SK-N-SH (cell line): ENCODE results near the gene RPS6KA2. TPM values are rescaled to one million over a fixed set of nuclear protein-coding genes. Genes with fewer than 3 reads are reported as not detected.

Experiments used
- CTCF ChIA-PET: fragments of 300-600, 350-600 bp; formaldehyde crosslinking; extraction: SDS; loops from one replicate; lab custom pipeline; 2021; lab: Yijun Ruan, JAX
- POLR2A ChIA-PET: fragments of 350-600 bp; sonication (Branson Sonifier 250); formaldehyde crosslinking; extraction: SDS; loops from one replicate; lab custom pipeline; 2020; ENCODE audit warnings: antibody characterized with exemption, inconsistent platforms; lab: Yijun Ruan, JAX
- DNase-seq: peaks from one replicate; pipeline ENCODE4 v3.0.0; 2012
- H2AFZ ChIP-seq: fragments of 200-600 bp; sonication (generic); 2 replicates; pipeline ENCODE4 v1.8.1; 2016; ENCODE audit warnings: antibody characterized with exemption, mild to moderate bottlenecking, low read depth
- H3F3A ChIP-seq: fragments of 200-600 bp; sonication (generic); replicated peaks from 2 replicates; pipeline ENCODE3; 2016; ENCODE audit warnings: antibody characterized with exemption, mild to moderate bottlenecking; ENCODE audit not compliant: insufficient read depth
- H3K27ac ChIP-seq, 2 experiments: fragments of 200-500 bp in 1 of 2; fragments of 200-600 bp in 1 of 2; sonication (Bioruptor generic) in 1 of 2; sonication (generic), shearing (Covaris generic) in 1 of 2; 2 replicates each; pipeline versions ENCODE4 v1.5.1 to v1.6.1; 2014 to 2016; ENCODE audit warnings: low read depth in 2 of 2, inconsistent platforms in 1 of 2, low read length in 1 of 2, mild to moderate bottlenecking in 1 of 2, mixed read lengths in 1 of 2
- H3K27me3 ChIP-seq: fragments of 200-600 bp; sonication (generic), shearing (Covaris generic); 2 replicates; pipeline ENCODE4 v1.6.1; 2016; ENCODE audit warnings: mixed run types; ENCODE audit not compliant: insufficient read depth
- H3K36me3 ChIP-seq, 2 experiments: fragments of 200-500 bp in 1 of 2; fragments of 200-600 bp in 1 of 2; sonication (Bioruptor generic) in 1 of 2; sonication (generic) in 1 of 2; replicated peaks in 1 of 2; 2 replicates each; pipeline versions ENCODE3 to v1.5.1; 2014 to 2016; ENCODE audit warnings: low read length in 1 of 2, mild to moderate bottlenecking in 1 of 2; ENCODE audit not compliant: insufficient read depth in 2 of 2, control insufficient read depth in 1 of 2
- H3K4me1 ChIP-seq, 2 experiments: fragments of 200-500 bp in 1 of 2; fragments of 200-600 bp in 1 of 2; sonication (Bioruptor generic) in 1 of 2; sonication (generic), shearing (Covaris generic) in 1 of 2; 2 replicates each; pipeline versions ENCODE4 v1.5.1 to v1.6.1; 2014 to 2016; ENCODE audit warnings: low read depth in 1 of 2, low read length in 1 of 2, mixed run types in 1 of 2; ENCODE audit not compliant: insufficient read depth in 2 of 2, control insufficient read depth in 1 of 2
- H3K4me2 ChIP-seq: fragments of 200-600 bp; sonication (generic), shearing (Covaris generic); 2 replicates; pipeline ENCODE4 v1.6.1; 2017; ENCODE audit warnings: mixed run types
- H3K4me3 ChIP-seq, 2 experiments: fragments of 200-500 bp in 1 of 2; fragments of 200-600 bp in 1 of 2; sonication (Bioruptor generic) in 1 of 2; sonication (generic), shearing (Covaris generic) in 1 of 2; 2 replicates each; pipeline versions ENCODE4 v1.5.1 to v1.8.1; 2014 to 2016; ENCODE audit warnings: low read depth in 2 of 2, inconsistent platforms in 1 of 2, low read length in 1 of 2, mild to moderate bottlenecking in 1 of 2, mixed read lengths in 1 of 2, moderate library complexity in 1 of 2
- H3K79me2 ChIP-seq: fragments of 200-600 bp; sonication (generic); 2 replicates; pipeline ENCODE4 v1.8.1; 2017; ENCODE audit warnings: mild to moderate bottlenecking; ENCODE audit not compliant: insufficient read depth
- H3K9ac ChIP-seq: fragments of 200-600 bp; sonication (generic); 2 replicates; pipeline ENCODE4 v1.6.1; 2017; ENCODE audit warnings: mixed run types
- H3K9me2 ChIP-seq: fragments of 200-600 bp; sonication (generic); 2 replicates; pipeline ENCODE4 v1.6.1; 2017; ENCODE audit warnings: mixed run types
- H3K9me3 ChIP-seq: fragments of 200-600 bp; sonication (generic); 2 replicates; pipeline ENCODE4 v1.6.1; 2017; ENCODE audit warnings: mixed run types, mild to moderate bottlenecking, moderate library complexity
- H4K20me1 ChIP-seq: fragments of 200-600 bp; sonication (generic); 2 replicates; pipeline ENCODE4 v1.6.1; 2017; ENCODE audit warnings: mild to moderate bottlenecking, mixed run types; ENCODE audit not compliant: insufficient read depth
- CHD2 ChIP-seq: fragments of 150-350 bp; IDR thresholded peaks from 2 replicates; pipeline ENCODE4 v1.6.1; 2018; ENCODE audit warnings: low read length; ENCODE audit not compliant: partially characterized antibody
- CTCF ChIP-seq: fragments of 200-600 bp; sonication (generic); IDR thresholded peaks from 2 replicates; pipeline ENCODE4 v1.6.1; 2017; ENCODE audit warnings: antibody characterized with exemption, mild to moderate bottlenecking, moderate library complexity
- FOSL2 ChIP-seq: IDR thresholded peaks from 2 replicates; pipeline ENCODE4 v1.4.0; 2012; ENCODE audit warnings: low read depth, mild to moderate bottlenecking, moderate library complexity, borderline replicate concordance
- FOXM1 ChIP-seq: IDR thresholded peaks from 2 replicates; pipeline ENCODE4 v1.4.0; 2012; ENCODE audit warnings: low read depth, mild to moderate bottlenecking
- GATA2 ChIP-seq: sonication (generic); formaldehyde crosslinking; IDR thresholded peaks from 2 replicates; pipeline ENCODE4 v1.5.0; 2020; ENCODE audit warnings: mild to moderate bottlenecking, missing genetic modification reagents
- IRF3 ChIP-seq: fragments of 150-350 bp; IDR thresholded peaks from 2 replicates; pipeline ENCODE4 v1.6.1; 2016; ENCODE audit warnings: mild to moderate bottlenecking, low read depth, low read length
- JUND ChIP-seq: IDR thresholded peaks from 2 replicates; pipeline ENCODE4 v1.4.0; 2012
- MEF2A ChIP-seq: IDR thresholded peaks from 2 replicates; pipeline ENCODE4 v1.4.0; 2012; ENCODE audit warnings: low read depth, borderline replicate concordance
- MXI1 ChIP-seq: IDR thresholded peaks from 2 replicates; pipeline ENCODE4 v1.6.1; 2012; ENCODE audit warnings: mild to moderate bottlenecking, low read depth, low read length, improper control_type of control experiment
- NRF1 ChIP-seq: IDR thresholded peaks from 2 replicates; pipeline ENCODE4 v1.6.1; 2012; ENCODE audit warnings: low read depth, mild to moderate bottlenecking, low read length
- SIN3A ChIP-seq: IDR thresholded peaks from 2 replicates; pipeline ENCODE4 v1.6.1; 2012; ENCODE audit warnings: low read depth, mild to moderate bottlenecking, low read length, moderate library complexity, borderline replicate concordance
- SMC3 ChIP-seq: IDR thresholded peaks from 2 replicates; pipeline ENCODE4 v1.6.1; 2012; ENCODE audit warnings: low read depth, low read length, improper control_type of control experiment
- TCF12 ChIP-seq: IDR thresholded peaks from 2 replicates; pipeline ENCODE4 v1.4.0; 2012
- YY1 ChIP-seq: IDR thresholded peaks from 2 replicates; pipeline ENCODE4 v1.4.0; 2012; ENCODE audit warnings: low read depth, mild to moderate bottlenecking
- ZBTB33 ChIP-seq: IDR thresholded peaks from 2 replicates; pipeline ENCODE4 v1.4.0; 2012; ENCODE audit warnings: low read depth, borderline replicate concordance
- WGBS: methylation state at CpG from one replicate; pipeline ENCODE4 v1.1.6; 2017; ENCODE audit warnings: low lambda C conversion rate; 5-methylcytosine and 5-hydroxymethylcytosine counted together
- polyA plus RNA-seq, 3 experiments: library from polyadenylated mRNA; depleted of rRNA; stranded (reverse); fragments of >200 nt; gene quantifications; 2 replicates each; pipeline ENCODE4 v1.2.3, GENCODE V29; 2012

Gene RPS6KA2
- polyA plus RNA-seq, 1 of the 3 experiments (the other 2 are of a cell fraction) = 59.5 TPM

GRCh38 chr6:166563200-166563599 lies 63.9 kb downstream of the RPS6KA2 start:
- Histone ChIP-seq H3K9me3 (peaks cover 6% of the 10 kb centered on the region; the same call in 1 of the 2 replicates), H3K27ac (no peak overlapping the region), H3K79me2 (peaks cover 51% of the 10 kb centered on the region), H3K36me3 (peaks cover 14 to 30% of the 10 kb centered on the region in 2 experiments), H3K9me2 (no peaks in the 10 kb centered on the region), H3K4me1 (peaks cover 3 to 9% of the 10 kb centered on the region in 2 experiments; a peak in 3 of 4 replicates), H2AFZ (no peak overlapping the region), H3K27me3 (no peaks in the 10 kb centered on the region), H3K9ac (no peak overlapping the region), H3F3A (peaks cover 3% of the 10 kb centered on the region), H3K4me2 (no peak overlapping the region), H4K20me1 (no peaks in the 10 kb centered on the region), H3K4me3 (no peak overlapping the region)
- ChIA-PET CTCF (no interaction called here), POLR2A (interaction anchor here (1.2 kb wide), 1 partner anchor 21 kb away, joined by 3 read pairs; no protein-coding TSS in a partner anchor)
- no peak for TF ChIP-seq CHD2
- TF ChIP-seq CTCF = no peak
- TF ChIP-seq YY1 = no peak
- TF ChIP-seq ZBTB33 = no peak
- no peak for TF ChIP-seq MEF2A
- no peak for TF ChIP-seq TCF12
- no peak for TF ChIP-seq IRF3
- TF ChIP-seq NRF1 = no peak
- TF ChIP-seq MXI1 = no peak
- TF ChIP-seq SIN3A = no peak
- no peak for TF ChIP-seq JUND
- no peak for TF ChIP-seq FOXM1
- no peak for TF ChIP-seq GATA2 (CRISPR knock-in tag)
- no peak for TF ChIP-seq FOSL2
- no peak for TF ChIP-seq SMC3
- no peak for DNase-seq
- 97% methylated on average over 15 of the region's 16 CpGs for WGBS
